Measurements from ENCODE around the gene ANKRD60. TPM values are rescaled to one million over a fixed set of nuclear protein-coding genes. Genes with fewer than 3 reads are reported as not detected.

ANKRD60 gene
- total and polyA plus RNA-seq, 2 of the 4 experiments (the other 2 are of a cell fraction), result not detected

GRCh38 chr20:58208944-58209343 is 19.5 kb downstream of the ANKRD60 start:
- CTCF ChIA-PET, result interaction anchor here (0.9 kb wide), 1 partner anchor 15 kb away, joined by 3 read pairs; no protein-coding TSS in a partner anchor
- in situ Hi-C loops (cut with MboI; ENCODE audit: low sequenced_read_pairs), result loop anchor here (5.0 kb wide), 1 partner anchor 617 kb away; no protein-coding TSS in a partner anchor

More at GRCh38 chr20:58208944-58209343, 19.5 kb downstream of the ANKRD60 start:
- H3K36me3 ChIP-seq (ENCODE audit: control insufficient read depth, insufficient read depth, low read length), result no peaks in the 10 kb centered on the region
- no peak overlapping the region for H3K14ac ChIP-seq (replicated peaks; ENCODE audit: low read depth, low read length)
- DNase-seq, result no peak
- no peaks in the 10 kb centered on the region for H3K9me3 ChIP-seq (ENCODE audit: control insufficient read depth, insufficient read depth, low read length)
- no peak overlapping the region for H3K23ac ChIP-seq (ENCODE audit: low read depth, low read length)
- no peak overlapping the region for H3K56ac ChIP-seq (ENCODE audit: extremely low read depth, insufficient read depth, low read length)
- no peak overlapping the region for H3K18ac ChIP-seq (ENCODE audit: low read depth, low read length)
- H4K20me1 ChIP-seq (ENCODE audit: insufficient read depth, low read length), result no peaks in the 10 kb centered on the region
- no peak overlapping the region for H4K8ac ChIP-seq (ENCODE audit: low read depth in 2 of 2, low read length in 2 of 2)
- H3K4me3 ChIP-seq (ENCODE audit: insufficient read depth, low read depth, low read length), result no peak overlapping the region
- no peak overlapping the region for H3K9ac ChIP-seq (ENCODE audit: low read depth, low read length)
- no peak overlapping the region for H2BK15ac ChIP-seq (ENCODE audit: low read depth, low read length)
- H4K5ac ChIP-seq (ENCODE audit: low read depth, low read length), result no peak overlapping the region
- H3K9me1 ChIP-seq (ENCODE audit: insufficient read depth, low read length), result no peaks in the 10 kb centered on the region
- H2BK120ac ChIP-seq (ENCODE audit: low read depth, low read length), result no peak overlapping the region
- H4K91ac ChIP-seq (ENCODE audit: insufficient read depth, low read depth, low read length), result no peak overlapping the region
- POLR2A ChIA-PET (ENCODE audit: unreplicated experiment), result no interaction called here
- no peak overlapping the region for H2AK9ac ChIP-seq (replicated peaks; ENCODE audit: low read depth, low read length, poor library complexity)
- H2BK5ac ChIP-seq (ENCODE audit: low read depth, low read length, poor library complexity, severe bottlenecking), result no peak overlapping the region
- H2AK5ac ChIP-seq (ENCODE audit: low read depth, low read length), result no peak overlapping the region
- dilution Hi-C loops (cut with HindIII; ENCODE audit: low sequenced_read_pairs, unreplicated experiment), result no loop called here
- 89% methylated on average over 3 of the region's 8 CpGs; no CpG with 5 or more reads in 1 of the 2 experiments for WGBS, 2 experiments (ENCODE audit: extremely low coverage in 2 of 2, insufficient read length in 1 of 2)
- no peaks in the 10 kb centered on the region for H3K4me1 ChIP-seq (ENCODE audit: control insufficient read depth, insufficient read depth, low read length)
- no peak overlapping the region for H2BK20ac ChIP-seq (ENCODE audit: low read depth, low read length)
- no peak overlapping the region for H3K27ac ChIP-seq (ENCODE audit: insufficient read depth, low read length)
- no peak overlapping the region for H3K4me2 ChIP-seq (ENCODE audit: low read depth, low read length)
- no peaks in the 10 kb centered on the region for H3K79me1 ChIP-seq (ENCODE audit: low read depth in 1 of 2, low read length in 2 of 2)
- H3K27me3 ChIP-seq (ENCODE audit: control insufficient read depth, insufficient read depth, low read length), result peaks cover 17% of the 10 kb centered on the region
- intact Hi-C loops (cut with micrococcal nuclease), result loop anchor here (1.0 kb wide), 3 partner anchors 122 to 695 kb away; no protein-coding TSS in a partner anchor
- BruUV-seq (replicated peaks), result no TSS peak
- TF ChIP-seq MXI1 (IDR thresholded peaks at IDR 0.05; ENCODE audit: borderline replicate concordance, low read depth, low read length), result no peak
- no peak for TF ChIP-seq FOS (IDR thresholded peaks at IDR 0.05; ENCODE audit: low read depth, low read length)
- no peak for ATAC-seq (ENCODE audit: low read depth)
- no peak overlapping the region for H2AFZ ChIP-seq (replicated peaks; ENCODE audit: low read length, poor library complexity)
- no peak overlapping the region for H3K4ac ChIP-seq (ENCODE audit: low read depth, low read length)

Data from IMR-90 (cell line).